Inflammatory macrophage (primary cell): ENCODE measurements around the gene ZNF546.
"Not testable (repeated sequence)": the region's sequence is repeated elsewhere in the genome, so short reads cannot be mapped to it uniquely, and the experiment has no call there.

Experiments used
- DNase-seq, 2 donors: peaks; one replicate each; pipeline ENCODE4 v3.0.0-alpha.2; 2020 to 2022
- total RNA-seq, 18 experiments: gene quantifications; one replicate each; lab custom pipeline; 2026; ENCODE audit warnings: mixed read lengths in 6 of 18, inconsistent platforms in 2 of 18; lab: John Stamatoyannopoulos, UW

ZNF546 gene
- total RNA-seq = 0.69 to 10.2 (median 5.1) reads per million in 18 experiments

GRCh38 chr19:39996811-39997637 is at the start of gene ZNF546:
TSS of gene ZNF546 (plus strand) at chr19:39997060. CDS start at chr19:39998327, 1,267 bp downstream.
- DNase-seq = peak; percentile 92 to 95

GRCh38 chr19:39949026-39949747 is 47.7 kb upstream of the ZNF546 start:
- no peak for DNase-seq

DNA sequence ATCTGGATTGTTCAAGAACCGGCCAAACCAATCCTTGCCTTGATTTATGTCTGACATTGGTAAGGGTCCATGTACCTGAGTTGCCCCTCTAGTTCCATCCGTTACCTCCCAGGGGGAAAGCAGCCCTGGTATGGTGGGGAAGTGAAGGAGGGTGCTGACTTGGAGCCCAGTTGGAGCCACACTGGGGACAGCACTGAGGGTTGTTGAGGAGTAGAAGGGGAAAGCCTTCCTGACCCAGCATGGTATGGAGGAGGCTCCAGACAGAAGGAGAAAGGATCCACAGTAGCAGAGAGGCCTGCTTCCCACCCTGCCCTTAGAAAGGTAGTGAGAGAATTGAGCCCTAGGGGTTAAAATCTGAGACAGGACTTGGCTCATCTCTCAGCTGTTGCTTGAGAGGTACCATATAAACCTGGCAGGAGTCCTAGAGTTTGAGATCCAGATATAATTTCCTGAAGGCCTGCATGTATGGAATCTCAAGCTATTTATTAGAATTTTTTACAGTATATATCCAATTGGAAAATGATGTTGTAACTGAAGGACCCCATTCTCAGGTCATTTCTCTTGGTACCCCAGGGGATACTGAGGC is 45.7 kb upstream of the ZNF546 start:
- DNase-seq = no peak

DNA sequence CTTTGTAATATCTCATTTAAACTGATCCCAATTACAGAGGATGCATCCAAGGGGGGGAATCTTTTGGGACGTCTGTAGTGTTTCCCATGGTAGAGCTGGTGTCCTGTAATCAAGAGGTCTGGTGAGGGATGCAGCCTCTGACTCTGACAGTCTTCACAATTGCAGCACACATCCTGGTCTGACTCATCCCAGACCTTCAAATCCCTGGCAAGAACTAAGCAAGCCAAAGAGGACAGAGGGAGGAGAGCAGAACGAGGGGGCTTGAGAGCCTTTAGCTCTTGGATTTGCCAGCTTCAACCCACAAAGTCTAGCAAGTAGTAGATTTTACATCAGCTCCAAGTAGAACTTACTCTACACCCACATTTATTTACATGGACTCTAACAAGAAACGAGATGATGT is 45.2 kb upstream of the ZNF546 start:
- DNase-seq = peak in 1 of 2 donors; percentile 33

DNA sequence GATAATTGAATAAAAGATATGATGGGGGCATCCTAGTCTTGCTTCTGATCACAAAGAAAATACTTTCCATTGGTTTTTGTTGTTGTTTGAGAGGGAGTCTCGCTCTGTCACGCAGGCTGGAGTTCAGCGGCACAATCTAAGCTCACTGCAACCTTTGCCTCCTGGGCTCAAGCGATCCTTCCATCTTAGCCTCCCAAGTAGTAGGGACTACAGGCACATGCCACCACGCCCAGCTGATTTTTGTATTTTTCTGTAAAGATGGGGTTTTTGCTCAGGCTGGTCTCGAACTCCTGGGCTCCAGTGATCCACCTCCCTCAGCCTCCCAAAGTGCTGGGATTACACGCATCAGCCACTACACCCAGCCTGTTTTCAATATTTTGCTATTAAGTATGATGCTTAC is 42.9 kb upstream of the ZNF546 start:
- DNase-seq = no peak

DNA sequence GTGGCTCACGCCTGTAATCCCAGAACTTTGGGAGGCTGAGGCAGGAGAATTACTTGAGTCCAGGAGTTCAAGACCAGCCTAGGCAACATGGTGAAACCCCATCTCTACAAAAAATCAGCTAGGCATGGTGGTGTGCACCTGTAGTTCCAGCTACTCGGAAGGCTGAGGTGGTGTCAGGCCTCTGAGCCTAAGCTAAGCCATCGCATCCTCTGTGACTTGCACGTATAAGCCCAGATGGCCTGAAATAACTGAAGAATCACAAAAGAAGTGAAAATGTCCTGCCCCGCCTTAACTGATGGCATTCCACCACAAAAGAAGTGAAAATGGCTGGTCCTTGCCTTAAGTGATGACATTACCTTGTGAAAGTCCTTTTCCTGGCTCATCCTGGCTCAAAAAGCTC is 39.0 kb upstream of the ZNF546 start:
- not testable (repeated sequence) for DNase-seq

DNA sequence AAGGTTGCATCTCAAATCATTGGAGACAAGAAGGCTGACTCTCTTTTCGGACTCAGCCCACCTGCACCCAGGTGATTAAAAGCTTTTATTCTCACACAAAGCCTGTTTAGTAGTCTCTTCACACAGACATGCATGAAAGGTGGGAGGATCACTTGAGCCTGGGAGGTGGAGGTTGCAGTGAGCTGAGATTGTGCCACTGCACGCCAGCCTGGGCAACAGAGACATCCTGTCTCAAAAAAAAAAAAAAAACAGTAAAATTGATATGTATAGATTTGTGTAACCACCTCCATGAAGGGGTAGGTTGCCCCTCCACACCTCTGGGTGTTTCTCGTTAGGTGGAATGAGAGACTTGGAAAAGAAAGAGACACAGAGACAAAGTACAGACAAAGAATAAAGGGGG is 37.9 kb upstream of the ZNF546 start:
- DNase-seq = not testable (repeated sequence)

DNA sequence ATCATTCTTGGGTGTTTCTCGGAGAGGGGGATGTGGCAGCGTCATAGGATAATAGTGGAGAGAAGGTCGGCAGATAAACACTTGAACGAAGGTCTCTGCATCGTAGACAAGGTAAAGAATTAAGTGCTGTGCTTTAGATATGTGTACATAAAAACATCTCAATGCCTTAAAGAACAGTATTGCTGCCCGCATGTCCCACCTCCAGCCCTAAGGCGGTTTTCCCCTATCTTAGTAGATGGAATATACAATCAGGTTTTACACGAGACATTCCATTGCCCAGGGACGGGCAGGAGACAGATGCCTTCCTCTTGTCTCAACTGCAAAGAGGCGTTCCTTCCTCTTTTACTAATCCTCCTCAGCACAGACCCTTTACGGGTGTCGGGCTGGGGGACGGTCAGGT is 37.5 kb upstream of the ZNF546 start:
- DNase-seq = not testable (repeated sequence)

DNA sequence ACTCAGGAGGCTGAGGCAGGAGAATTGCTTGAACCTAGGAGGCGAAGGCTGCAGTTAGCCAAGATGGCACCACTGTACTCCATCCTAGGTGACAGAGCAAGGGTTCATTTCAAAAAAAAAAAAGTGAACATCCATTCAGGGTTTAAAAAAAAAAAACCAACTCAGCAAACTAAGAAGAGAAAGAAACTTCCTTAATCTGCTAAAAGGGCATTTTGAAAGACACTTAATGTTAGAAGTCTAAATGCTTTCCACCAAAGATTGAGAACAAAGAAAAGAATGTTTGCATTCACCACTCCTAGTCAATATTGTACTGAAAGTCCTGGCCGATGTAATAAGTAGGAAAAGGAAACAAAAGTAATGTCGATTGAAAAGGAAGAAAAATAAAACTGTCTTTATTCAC is 33.0 kb upstream of the ZNF546 start:
- no peak for DNase-seq

GRCh38 chr19:39966617-39967016 is 30.2 kb upstream of the ZNF546 start:
- no peak for DNase-seq

DNA sequence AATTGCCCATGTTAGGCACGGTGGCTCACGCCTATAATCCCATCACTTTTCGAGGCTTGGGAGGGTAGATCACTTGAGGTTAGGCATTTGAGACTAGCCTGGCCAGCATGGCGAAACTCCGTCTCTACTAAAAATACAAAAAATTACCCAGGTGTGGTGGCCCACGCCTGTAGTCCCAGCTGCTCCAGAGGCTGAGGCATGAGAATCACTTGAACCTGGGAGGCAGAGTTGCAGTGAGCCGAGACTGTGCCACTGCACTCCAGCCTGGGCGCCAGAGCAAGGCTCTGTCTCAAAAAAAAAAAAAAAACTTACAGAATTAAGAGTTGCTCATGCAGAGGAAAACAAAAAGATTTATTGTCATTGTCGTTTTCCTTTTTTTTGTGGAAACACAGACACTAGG is 29.3 kb upstream of the ZNF546 start:
- DNase-seq = no peak

DNA sequence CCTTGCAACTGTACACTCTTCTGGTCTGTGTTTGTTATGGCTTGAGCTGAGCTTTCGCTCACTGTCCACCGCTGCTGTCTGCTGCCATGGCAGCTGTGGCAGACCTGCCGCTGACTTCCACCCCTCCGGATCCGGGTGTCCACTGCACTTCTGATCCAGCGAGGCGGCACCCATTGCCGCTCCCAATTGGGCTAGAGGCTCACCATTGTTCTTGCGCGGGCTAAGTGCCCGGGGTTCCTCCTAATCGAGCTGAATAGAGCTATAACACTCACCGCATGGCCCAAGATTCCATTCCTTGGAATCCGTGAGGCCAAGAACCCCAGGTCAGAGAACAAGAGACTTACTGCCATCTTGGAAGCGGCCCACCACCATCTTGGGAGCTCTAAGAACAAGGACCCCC is 28.1 kb upstream of the ZNF546 start:
- DNase-seq = no peak

DNA sequence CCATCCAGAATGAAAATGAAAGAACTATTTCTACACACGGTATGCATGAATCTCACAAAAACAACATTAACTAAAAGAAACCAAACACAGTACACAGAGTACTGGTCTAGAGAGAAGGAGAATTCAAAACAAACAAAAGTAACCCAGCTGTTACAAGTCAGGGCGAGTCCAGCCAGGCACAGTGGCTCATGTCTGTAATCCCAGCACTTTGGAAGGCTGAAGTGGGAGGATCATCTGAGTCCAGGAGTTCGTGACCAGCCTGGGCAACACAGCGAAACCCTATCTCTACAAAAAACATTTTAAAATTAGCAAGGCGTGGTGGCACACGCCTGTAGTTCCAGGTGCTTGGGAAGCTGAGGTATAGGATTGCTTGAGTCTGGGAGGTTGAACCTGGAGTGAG is 27.6 kb upstream of the ZNF546 start:
- DNase-seq = no peak

DNA sequence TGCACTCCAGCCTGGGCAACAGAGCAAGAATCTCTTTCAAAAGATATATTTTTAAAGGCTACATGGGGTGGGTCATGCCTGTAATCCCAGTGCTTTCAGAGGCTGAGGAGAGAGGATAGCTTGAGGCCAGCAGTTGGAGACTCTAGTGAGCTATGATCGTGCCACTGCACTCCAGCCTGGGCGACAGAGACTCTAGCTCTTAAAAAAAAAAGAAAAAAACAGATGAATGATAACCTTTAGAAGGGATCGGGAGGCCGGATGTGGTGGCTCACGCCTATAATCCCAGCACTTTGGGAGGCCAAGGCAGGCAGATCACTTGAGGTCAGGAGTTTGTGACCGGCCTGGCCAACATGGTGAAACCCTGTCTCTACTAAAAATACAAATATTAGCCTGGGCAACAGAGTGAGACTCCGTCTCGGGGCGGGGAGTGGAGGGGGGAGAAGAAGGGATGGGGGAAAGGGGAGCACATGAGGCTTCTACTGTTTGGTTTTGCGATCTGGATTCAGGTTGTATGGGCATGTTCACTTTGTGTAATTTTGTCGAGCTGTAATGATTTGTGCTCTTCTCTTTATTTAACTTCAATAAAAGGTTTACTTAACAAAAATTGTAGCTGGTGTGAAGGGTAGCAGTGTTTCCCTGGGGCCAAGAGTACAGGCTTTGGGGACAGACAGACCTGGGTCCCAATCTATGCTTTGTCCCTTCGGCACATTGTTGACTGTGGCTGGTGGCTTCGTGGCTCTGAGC is 27.0 kb upstream of the ZNF546 start:
- DNase-seq = no peak

- peak in 1 of 2 donors; percentile 22 for DNase-seq
Observed at GRCh38 chr19:39970425-39970674, 26.5 kb upstream of the ZNF546 start.

DNA sequence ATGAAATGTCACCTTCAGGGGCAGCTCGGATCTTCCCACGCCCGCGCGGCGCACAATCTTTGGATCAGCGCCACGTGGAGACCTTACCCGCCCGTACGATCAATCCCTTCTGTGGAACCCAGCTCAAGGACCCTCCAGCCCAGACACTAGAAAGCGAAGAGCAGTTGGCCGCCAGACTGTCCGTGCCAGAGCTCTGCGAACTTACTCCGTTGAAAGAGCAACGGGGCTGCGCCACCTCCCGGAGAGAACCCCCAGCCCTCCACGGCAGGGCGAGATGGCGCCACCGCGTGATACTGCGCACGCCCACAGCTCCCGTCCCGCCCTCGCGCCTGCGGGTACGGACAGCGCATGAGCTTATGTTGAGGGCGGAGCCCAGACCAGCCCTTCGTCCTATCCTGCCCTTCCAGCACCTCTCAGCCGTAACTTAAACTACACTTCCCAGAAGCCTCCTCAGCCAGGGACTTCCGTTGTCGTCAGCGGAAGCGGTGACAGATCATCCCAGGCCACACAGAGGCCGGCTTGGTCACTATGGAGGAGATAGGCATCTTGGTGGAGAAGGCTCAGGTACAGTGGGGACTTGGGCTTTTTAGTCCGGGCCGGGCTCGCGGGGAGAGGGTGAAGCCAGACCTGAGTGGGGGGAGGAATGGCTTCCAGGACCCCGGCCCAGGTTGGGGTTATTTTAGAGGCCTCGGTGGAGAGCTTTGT is 26.0 kb upstream of the ZNF546 start, which contains the start of gene PSMC4:
TSS of gene PSMC4 (plus strand) at position 491 of the 705 bp plus-strand sequence. CDS start at position 529, 38 bp downstream.
- peak; percentile 99 to 100 for DNase-seq

DNA sequence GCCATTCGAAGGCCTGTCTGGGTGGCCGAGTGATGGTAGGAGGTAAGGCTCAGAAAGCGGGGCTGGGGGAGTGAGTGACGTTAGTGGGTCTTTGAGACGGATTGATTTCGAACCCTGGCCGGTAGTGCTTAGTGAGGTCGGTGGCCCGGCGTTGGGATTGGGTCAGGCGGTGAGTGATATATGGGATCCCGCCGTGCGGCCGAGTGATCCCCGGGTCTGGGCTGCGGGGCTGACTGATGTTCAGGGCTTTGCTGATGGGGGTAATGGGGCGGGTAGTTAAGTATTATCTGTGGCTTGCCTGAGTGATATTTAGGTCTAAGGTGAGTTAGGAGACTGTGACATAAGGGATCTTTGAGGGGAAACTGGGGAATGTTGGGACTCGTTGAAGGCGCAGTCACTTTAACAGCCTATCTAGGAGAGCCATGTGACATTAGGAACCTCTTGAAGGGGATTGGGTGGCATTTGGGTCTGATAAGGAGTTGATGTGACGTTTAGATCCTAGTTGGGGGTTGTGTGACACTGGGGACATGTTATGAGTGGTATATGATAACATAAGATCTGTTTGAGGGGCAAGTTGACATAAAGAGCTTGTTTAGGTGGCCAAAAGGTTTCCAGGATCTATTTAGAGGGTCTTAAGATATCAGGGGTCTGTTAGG is 25.4 kb upstream of the ZNF546 start:
- DNase-seq = peak in 1 of 2 donors; percentile 1

GRCh38 chr19:39974377-39975155 is 22.3 kb upstream of the ZNF546 start:
- no peak for DNase-seq

DNA sequence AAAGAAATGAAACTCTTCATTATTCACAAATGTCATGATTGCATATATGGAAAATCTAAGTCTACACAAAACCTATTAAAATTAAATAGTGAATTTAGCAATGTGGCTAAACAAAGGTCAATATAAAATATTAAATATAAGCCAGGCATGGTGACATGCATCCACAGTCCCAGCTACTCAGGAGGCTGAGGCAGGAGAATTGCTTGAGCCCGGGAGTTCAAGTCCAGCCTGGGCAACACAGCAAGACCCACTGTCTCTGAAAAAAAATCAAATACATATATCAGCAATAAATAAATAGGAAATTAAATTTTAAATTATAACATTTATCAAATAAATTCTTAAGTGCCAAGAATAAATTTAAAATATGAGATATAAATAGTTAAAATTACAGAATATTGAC is 14.0 kb upstream of the ZNF546 start:
- no peak for DNase-seq

GRCh38 chr19:39983695-39984300 is 13.1 kb upstream of the ZNF546 start:
- no peak for DNase-seq
